Peyer's patch (tissue), 4 donors: ENCODE data around the gene EHF.

Experiments used
- POLR2A ChIP-seq, 2 donors: fragments of 450-650 bp; IDR thresholded peaks; one replicate each; pipeline ENCODE4 v1.5.1; 2017; ENCODE audit warnings: antibody characterized with exemption in 2 of 2, mild to moderate bottlenecking in 2 of 2, moderate library complexity in 2 of 2
- TF ChIP-seq, protein P1 (sequence below), 6 experiments: fragments of 450-650 bp in 4 of 6; fragments of 200-600 bp in 2 of 6; sonication (generic) in 1 of 6; IDR thresholded peaks; one replicate each; pipeline ENCODE4 v1.5.1; 2017 to 2019; ENCODE audit warnings: antibody characterized with exemption in 6 of 6, mild to moderate bottlenecking in 3 of 6, moderate library complexity in 1 of 6

DNA sequence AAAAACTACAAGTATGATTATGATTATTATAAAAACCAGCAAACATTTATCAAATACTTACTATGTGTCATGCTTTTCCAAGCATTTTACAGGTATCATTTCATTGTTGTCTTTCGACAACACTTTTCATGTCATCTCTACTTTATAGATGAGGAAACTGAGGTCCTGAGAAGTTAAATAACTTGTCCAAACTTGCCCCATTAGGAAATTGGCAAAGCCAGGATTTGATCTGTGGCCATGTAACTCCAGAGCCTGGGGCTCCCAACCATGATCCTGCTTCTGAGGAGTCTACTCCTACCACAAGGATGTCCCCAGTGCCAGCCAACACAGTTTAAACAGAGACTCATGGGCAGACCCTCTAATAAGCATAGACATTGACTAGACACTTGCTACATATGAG lies 15.2 kb downstream of the EHF start:
- TF ChIP-seq, protein P1, sequence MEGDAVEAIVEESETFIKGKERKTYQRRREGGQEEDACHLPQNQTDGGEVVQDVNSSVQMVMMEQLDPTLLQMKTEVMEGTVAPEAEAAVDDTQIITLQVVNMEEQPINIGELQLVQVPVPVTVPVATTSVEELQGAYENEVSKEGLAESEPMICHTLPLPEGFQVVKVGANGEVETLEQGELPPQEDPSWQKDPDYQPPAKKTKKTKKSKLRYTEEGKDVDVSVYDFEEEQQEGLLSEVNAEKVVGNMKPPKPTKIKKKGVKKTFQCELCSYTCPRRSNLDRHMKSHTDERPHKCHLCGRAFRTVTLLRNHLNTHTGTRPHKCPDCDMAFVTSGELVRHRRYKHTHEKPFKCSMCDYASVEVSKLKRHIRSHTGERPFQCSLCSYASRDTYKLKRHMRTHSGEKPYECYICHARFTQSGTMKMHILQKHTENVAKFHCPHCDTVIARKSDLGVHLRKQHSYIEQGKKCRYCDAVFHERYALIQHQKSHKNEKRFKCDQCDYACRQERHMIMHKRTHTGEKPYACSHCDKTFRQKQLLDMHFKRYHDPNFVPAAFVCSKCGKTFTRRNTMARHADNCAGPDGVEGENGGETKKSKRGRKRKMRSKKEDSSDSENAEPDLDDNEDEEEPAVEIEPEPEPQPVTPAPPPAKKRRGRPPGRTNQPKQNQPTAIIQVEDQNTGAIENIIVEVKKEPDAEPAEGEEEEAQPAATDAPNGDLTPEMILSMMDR (IDR thresholded peaks at IDR 0.05) = no peak
- TF ChIP-seq POLR2A (IDR thresholded peaks at IDR 0.05) = no peak
